LNCaP clone FGC (cell line): ENCODE results near the gene CLDN34.

Experiments
- DNase-seq: peaks from one replicate; pipeline ENCODE4 v3.0.0-alpha.2; 2011; ENCODE audit warnings: low read depth
- H3K4me3 ChIP-seq: 2 replicates; pipeline ENCODE4 v1.5.1; 2011; ENCODE audit warnings: mild to moderate bottlenecking, low read depth, low read length, control low read depth
- CTCF ChIP-seq: IDR thresholded peaks from 2 replicates; pipeline ENCODE4 v1.5.1; 2012; ENCODE audit warnings: mild to moderate bottlenecking; ENCODE audit not compliant: control insufficient read depth, insufficient read depth; ENCODE audit errors: extremely low read depth

Gene CLDN34

DNA sequence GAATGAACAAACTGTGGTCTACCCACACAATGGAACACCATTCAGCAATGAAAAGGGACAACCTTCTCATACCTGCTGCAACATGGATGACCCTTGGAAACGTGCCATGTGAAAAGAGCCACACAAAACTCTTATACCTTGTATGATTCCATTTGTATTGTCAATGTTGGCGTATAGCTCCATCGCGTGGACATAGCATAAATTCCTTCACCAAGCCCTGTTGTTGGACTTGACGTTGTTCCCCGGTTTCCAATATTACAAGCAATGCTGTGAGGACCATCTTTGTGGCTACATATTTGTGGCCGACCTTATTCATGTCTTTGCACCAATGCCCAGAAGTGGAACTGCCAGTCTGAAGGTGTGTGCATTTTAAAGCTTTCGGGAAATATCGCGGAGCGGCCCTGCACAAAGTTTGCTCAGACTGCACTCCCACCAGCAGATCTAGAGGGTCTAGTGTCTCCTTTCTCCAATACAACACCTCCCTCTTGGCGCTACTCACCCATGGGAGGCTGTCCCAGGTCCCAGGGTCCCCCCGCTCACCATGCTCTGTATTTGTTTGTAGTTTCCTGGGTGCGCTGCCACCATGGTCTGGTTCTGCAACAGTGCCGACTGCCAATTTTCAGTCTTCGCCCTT is at the start of gene CLDN34:
CLDN34 (plus strand) TSS at position 584 of the 634 bp plus-strand sequence; CDS start at position 584, 0 bp downstream.
- TF ChIP-seq CTCF = no peak
- DNase-seq = no peak
- H3K4me3 ChIP-seq = no peak within 1 kb of the TSS

DNA sequence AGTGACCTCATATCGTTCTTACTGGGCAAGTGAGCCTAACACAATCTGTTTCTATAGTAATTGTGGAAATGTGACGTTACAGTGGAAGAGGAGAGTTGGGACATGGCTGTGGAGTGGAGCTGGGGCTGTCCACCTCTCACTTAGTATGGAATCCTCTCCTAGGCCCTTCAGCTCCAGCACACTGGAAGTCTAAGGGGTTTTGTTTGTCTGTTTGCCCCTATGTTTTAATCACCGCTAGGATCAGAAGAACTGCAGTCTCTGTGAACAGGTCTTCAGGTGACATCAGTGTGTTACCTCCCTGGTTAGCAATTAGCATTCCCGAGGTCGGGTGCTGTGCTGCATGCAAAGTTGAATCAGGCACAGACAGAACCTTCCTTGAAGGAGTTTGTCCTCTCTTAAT is 49.3 kb upstream of the CLDN34 start:
- no peak for TF ChIP-seq CTCF
- DNase-seq = no peak
- no peak overlapping the region for H3K4me3 ChIP-seq

DNA sequence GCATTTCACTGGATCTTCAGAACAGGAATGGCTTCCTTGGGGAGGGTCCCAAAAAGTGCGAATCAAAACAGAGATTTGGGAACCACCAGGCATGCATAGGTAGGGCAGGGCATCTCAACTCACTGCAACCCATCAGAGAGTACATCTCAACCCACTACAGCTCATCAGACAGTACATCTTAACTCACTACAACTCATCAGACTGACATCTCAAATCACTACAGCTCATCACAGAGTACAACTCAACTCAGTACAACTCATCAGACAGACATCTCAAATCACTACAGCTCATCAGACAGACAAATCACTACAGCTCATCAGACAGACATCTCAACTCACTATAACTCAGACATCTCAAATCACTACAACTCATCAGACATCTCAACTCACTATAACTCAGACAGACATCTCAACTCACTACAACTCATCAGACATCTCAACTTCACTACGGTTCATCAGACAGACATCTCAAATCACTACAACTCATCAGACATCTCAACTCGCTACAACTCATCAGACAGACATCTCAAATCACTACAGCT is 47.5 kb upstream of the CLDN34 start:
- TF ChIP-seq CTCF = no peak
- DNase-seq = no peak

DNA sequence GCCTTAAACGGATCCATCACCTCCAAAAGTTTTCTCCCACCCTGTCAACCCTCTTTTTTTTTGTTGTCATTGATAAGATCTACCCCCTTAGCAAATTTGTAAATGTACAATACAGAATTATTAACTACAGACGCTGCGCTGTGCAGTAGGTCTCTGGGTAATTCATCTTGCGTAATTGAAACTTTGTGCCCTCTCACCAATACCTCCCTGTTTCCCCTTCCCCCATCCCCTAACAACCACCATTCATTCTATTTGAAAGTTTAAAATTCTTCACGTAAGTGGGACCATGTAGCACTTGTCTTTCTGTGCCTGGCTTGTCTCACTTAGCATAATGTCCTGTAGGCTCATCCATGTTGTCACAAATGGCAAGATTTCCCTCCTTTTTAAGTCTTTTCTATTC is 45.8 kb upstream of the CLDN34 start:
- no peak for TF ChIP-seq CTCF
- DNase-seq = no peak
- H3K4me3 ChIP-seq = no peak overlapping the region

More for the DNA sequence above, 47.5 kb upstream of the CLDN34 start:
- no peak overlapping the region for H3K4me3 ChIP-seq

DNA sequence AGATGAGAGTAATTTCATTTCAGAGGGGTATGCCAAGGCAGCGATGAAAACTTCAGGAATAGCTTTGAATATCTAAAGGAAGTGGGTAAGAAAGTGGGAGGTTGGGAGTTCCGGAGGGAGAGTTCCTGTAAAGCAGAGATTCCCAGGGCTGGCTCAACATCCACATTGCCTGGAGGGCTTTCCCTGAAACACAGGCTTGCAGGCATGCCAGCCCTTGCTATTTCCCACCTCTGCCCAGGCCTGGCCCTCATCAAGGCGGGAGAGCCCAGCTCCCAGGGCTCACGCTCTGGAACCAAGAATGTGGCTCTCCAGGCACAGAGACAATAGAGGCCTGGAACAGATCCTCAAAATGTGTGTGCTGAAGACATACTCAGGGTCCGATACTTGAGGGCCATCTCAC is 43.8 kb upstream of the CLDN34 start:
- H3K4me3 ChIP-seq = no peak overlapping the region
- no peak for TF ChIP-seq CTCF
- DNase-seq = no peak

GRCh38 chrX:9926002-9926401 is 41.2 kb upstream of the CLDN34 start:
- no peak for DNase-seq
- no peak overlapping the region for H3K4me3 ChIP-seq
- TF ChIP-seq CTCF = no peak
